Prostate gland (tissue), 2 donors: ENCODE results near the gene CDH24. TPM values are rescaled to one million over a fixed set of nuclear protein-coding genes. Genes with fewer than 3 reads are reported as not detected.
A peak's percentile ranks its signal among the peaks of the same experiment; 100 is the strongest.

Experiments used
- DNase-seq: peaks from one replicate; pipeline ENCODE4 v3.0.0-alpha.2; 2019; ENCODE audit warnings: low spot score
- H3K27ac ChIP-seq, 2 donors: fragments of 200-600 bp; sonication (generic); 2 replicates each; pipeline ENCODE4 v1.5.1; 2017 to 2019
- H3K27me3 ChIP-seq: fragments of 200-600 bp; sonication (generic); replicated peaks from 2 replicates; pipeline ENCODE4 v1.5.1; 2019; ENCODE audit not compliant: insufficient read depth
- H3K36me3 ChIP-seq, 2 donors: fragments of 200-600 bp; sonication (generic); 1 replicate in 1 of 2; 2 replicates in 1 of 2; pipeline versions ENCODE4 v1.5.1 to v1.8.1; 2017 to 2019
- H3K4me1 ChIP-seq: fragments of 200-600 bp; sonication (generic); replicated peaks from 2 replicates; pipeline ENCODE4 v1.5.1; 2019
- H3K4me3 ChIP-seq, 2 donors: fragments of 200-600 bp; sonication (generic); 2 replicates each; pipeline ENCODE4 v1.5.1; 2017 to 2019
- H3K9me3 ChIP-seq: fragments of 200-600 bp; sonication (generic); 2 replicates; pipeline ENCODE4 v1.5.1; 2017
- POLR2A ChIP-seq: fragments of 450-650 bp; IDR thresholded peaks from one replicate; pipeline ENCODE4 v1.6.1; 2016; ENCODE audit warnings: antibody characterized with exemption, mild to moderate bottlenecking
- POLR2AphosphoS5 ChIP-seq: sonication (generic); formaldehyde crosslinking; IDR thresholded peaks from one replicate; pipeline ENCODE4 v1.6.1; 2017; ENCODE audit warnings: antibody characterized with exemption
- WGBS: methylation state at CpG from one replicate; pipeline ENCODE4 v1.1.5; 2018; 5-methylcytosine and 5-hydroxymethylcytosine counted together
- intact Hi-C: fragments of 100-400 bp; cut with DNase I; formaldehyde crosslinking; loops from one replicate; pipeline ENCODE4 v1.14.2; 2022
- total RNA-seq, 2 donors: library from RNA; depleted of rRNA; stranded (reverse); fragments of >200 nt; gene quantifications; one replicate each; pipeline ENCODE4 v1.1.0, GENCODE V29; 2016
- TF ChIP-seq, protein P1 (sequence below), 4 experiments: fragments of 200-600 bp in 2 of 4; fragments of 450-650 bp in 2 of 4; sonication (generic) in 2 of 4; IDR thresholded peaks; 1 replicate in 3 of 4; 2 replicates in 1 of 4; pipeline ENCODE4 v1.5.1; 2016 to 2019; ENCODE audit warnings: antibody characterized with exemption in 4 of 4, mild to moderate bottlenecking in 2 of 4, moderate library complexity in 2 of 4

The CDH24 gene
- total RNA-seq, 2 donors from 2014 or later = 4.0 to 7.2 TPM

- intact Hi-C loops = no loop called here
- Histone ChIP-seq H3K9me3 (no peaks in the 10 kb centered on the region), H3K36me3 (peaks cover 6 to 8% of the 10 kb centered on the region in 2 donors), H3K4me3 (peak overlapping the region; percentile 44 to 55), H3K4me1 (peaks cover 25% of the 10 kb centered on the region), H3K27me3 (no peaks in the 10 kb centered on the region), H3K27ac (peak overlapping the region; percentile 80 to 81)
- WGBS = 9% methylated on average over 10 of the region's 10 CpGs
- TF ChIP-seq POLR2AphosphoS5 (no peak), POLR2A (no peak)
- TF ChIP-seq, protein P1, sequence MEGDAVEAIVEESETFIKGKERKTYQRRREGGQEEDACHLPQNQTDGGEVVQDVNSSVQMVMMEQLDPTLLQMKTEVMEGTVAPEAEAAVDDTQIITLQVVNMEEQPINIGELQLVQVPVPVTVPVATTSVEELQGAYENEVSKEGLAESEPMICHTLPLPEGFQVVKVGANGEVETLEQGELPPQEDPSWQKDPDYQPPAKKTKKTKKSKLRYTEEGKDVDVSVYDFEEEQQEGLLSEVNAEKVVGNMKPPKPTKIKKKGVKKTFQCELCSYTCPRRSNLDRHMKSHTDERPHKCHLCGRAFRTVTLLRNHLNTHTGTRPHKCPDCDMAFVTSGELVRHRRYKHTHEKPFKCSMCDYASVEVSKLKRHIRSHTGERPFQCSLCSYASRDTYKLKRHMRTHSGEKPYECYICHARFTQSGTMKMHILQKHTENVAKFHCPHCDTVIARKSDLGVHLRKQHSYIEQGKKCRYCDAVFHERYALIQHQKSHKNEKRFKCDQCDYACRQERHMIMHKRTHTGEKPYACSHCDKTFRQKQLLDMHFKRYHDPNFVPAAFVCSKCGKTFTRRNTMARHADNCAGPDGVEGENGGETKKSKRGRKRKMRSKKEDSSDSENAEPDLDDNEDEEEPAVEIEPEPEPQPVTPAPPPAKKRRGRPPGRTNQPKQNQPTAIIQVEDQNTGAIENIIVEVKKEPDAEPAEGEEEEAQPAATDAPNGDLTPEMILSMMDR (IDR thresholded peaks at IDR 0.05) = no peak
- no peak for DNase-seq
Observed at GRCh38 chr14:23070262-23071129, 13.2 kb upstream of the CDH24 start.

GRCh38 chr14:23069413-23069806 is 12.1 kb upstream of the CDH24 start:
- DNase-seq = no peak
- intact Hi-C loops = no loop called here
- Histone ChIP-seq H3K4me3 (no peak overlapping the region), H3K4me1 (peaks cover 25% of the 10 kb centered on the region), H3K36me3 (peaks cover 6 to 10% of the 10 kb centered on the region in 2 donors), H3K27me3 (no peaks in the 10 kb centered on the region), H3K9me3 (no peaks in the 10 kb centered on the region), H3K27ac (peak overlapping the region in 1 of 2 donors; percentile 26)
- TF ChIP-seq, protein P1 (IDR thresholded peaks at IDR 0.05) = no peak
- no peak for TF ChIP-seq POLR2A
- 85% methylated on average over 4 of the region's 4 CpGs for WGBS

- WGBS = 25% methylated on average over 8 of the region's 8 CpGs
- no peak overlapping the region for H3K4me3 ChIP-seq
- peak; percentile 81 for DNase-seq
- H3K4me1 ChIP-seq = peaks cover 25% of the 10 kb centered on the region
- peaks cover 6 to 15% of the 10 kb centered on the region in 2 donors for H3K36me3 ChIP-seq
- no peaks in the 10 kb centered on the region for H3K27me3 ChIP-seq
- no peaks in the 10 kb centered on the region for H3K9me3 ChIP-seq
- TF ChIP-seq, protein P1 (IDR thresholded peaks at IDR 0.05) = peak; percentile 87 to 98 (median 97)
- TF ChIP-seq POLR2AphosphoS5 (peak; percentile 75), POLR2A (no peak)
- peak overlapping the region in 1 of 2 donors; percentile 26 for H3K27ac ChIP-seq
- intact Hi-C loops = no loop called here
Observed at GRCh38 chr14:23068789-23069412, 11.6 kb upstream of the CDH24 start.

- Histone ChIP-seq H3K4me3 (no peak overlapping the region), H3K36me3 (peaks cover 10 to 23% of the 10 kb centered on the region in 2 donors), H3K9me3 (no peaks in the 10 kb centered on the region), H3K4me1 (peaks cover 25% of the 10 kb centered on the region), H3K27ac (peak overlapping the region in 1 of 2 donors; percentile 26), H3K27me3 (no peaks in the 10 kb centered on the region)
- TF ChIP-seq, protein P1 (IDR thresholded peaks at IDR 0.05) = no peak
- TF ChIP-seq POLR2A (no peak), POLR2AphosphoS5 (no peak)
- DNase-seq = no peak
- 59% methylated on average over 14 of the region's 14 CpGs for WGBS
- intact Hi-C loops = no loop called here
Observed at GRCh38 chr14:23067847-23068788, 10.8 kb upstream of the CDH24 start.
